Epithelial cell of proximal tubule (primary cell): ENCODE results near the gene SLC23A3. TPM values are rescaled to one million over a fixed set of nuclear protein-coding genes. Genes with fewer than 3 reads are reported as not detected.

Experiments
- DNase-seq: peaks from one replicate; pipeline ENCODE4 v3.0.0-alpha.2; 2011; ENCODE audit warnings: low read depth
- H3K4me3 ChIP-seq: 2 replicates; pipeline ENCODE4 v1.5.1; 2011; ENCODE audit warnings: low read depth, mild to moderate bottlenecking, low read length
- CTCF ChIP-seq: conservative IDR thresholded peaks from 2 replicates; pipeline ENCODE4 v1.5.1; 2012; ENCODE audit warnings: low read depth, mild to moderate bottlenecking, low read length
- total RNA-seq: library from RNA; depleted of rRNA; stranded (reverse); fragments of >200 nt; gene quantifications from 2 replicates; pipeline ENCODE4 v1.2.3, GENCODE V29; 2015

The SLC23A3 gene
- total RNA-seq, 1 donor from 2014 or later: 0.06 TPM

DNA sequence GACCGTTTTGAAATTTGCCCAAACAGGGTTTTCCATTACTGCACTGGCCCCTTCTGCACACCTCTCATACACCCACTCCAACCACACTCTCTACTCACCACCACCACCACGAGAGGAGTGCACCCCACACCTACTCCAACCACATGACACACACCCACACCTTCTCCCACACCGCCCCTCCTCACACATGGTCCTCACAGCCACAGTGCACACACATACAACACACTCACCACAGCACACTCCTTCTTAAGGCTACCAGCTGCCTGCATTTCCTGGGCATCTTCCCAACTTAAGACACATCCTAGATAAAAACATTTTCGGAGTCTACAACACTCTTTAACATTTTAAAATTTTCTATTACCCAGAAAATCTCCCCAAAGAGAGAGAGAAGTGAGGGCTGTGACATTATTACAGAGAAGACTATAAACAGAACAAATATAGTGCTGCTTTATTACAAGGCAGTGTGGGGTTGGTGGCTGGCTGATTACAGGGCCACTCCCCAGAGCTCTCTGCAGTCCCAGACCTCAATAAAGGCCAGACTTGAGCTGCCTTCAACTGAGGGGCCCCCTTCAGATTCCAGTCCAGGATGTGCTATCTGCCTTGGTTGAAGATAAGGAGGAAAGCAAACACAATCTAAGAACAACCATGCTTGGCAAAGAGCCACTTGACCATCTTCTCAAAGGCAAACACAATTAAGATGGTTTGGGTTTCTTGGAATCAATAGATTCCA lies 45.3 kb downstream of the SLC23A3 start:
- DNase-seq: no peak
- H3K4me3 ChIP-seq: peak overlapping the region; percentile 7
- no peak for TF ChIP-seq CTCF

DNA sequence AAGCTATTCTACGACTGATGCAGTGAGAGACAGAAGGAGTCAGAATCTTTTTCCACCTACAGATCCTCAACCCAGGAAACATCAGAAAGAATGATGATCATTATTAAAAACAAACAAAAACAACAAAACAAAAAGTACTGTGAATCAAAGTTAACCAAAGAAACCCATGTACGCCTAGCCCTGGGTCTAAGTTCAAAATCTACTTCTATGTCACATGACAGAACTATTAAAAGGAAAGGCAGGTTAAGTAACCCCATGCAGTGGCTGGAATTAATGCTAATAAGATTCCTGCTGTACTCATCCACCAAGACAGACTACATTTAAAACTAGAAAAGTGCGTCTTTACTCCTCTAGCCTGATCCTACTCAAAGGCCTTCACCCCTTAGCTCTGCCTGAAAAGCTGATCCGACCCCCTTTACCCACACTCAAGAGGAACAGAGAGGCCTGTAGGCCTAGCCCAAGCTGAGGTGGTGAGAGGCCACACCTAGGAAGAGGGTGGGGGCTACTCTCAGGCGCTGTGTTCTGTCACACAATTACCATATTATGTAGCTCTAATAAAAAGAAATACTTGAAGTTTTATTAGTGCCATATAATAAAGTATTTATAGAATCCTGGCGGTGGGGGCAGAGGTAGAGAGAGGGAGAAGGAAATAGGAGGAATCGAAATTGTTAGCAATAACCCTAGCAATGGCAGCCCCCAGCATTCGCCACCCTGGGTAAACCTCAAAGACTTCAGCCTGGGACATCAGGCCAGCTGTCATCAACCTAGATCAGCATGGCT lies 46.3 kb downstream of the SLC23A3 start:
- DNase-seq: no peak
- H3K4me3 ChIP-seq: no peak overlapping the region
- no peak for TF ChIP-seq CTCF

- TF ChIP-seq CTCF: no peak
- no peak for DNase-seq
- no peak overlapping the region for H3K4me3 ChIP-seq
These were observed 47.4 kb downstream of the SLC23A3 start for GRCh38 chr2:219122202-219122980.

- DNase-seq: no peak
- no peak for TF ChIP-seq CTCF
- H3K4me3 ChIP-seq: no peak overlapping the region
These were observed 49.7 kb downstream of the SLC23A3 start for GRCh38 chr2:219120082-219120481.

DNA sequence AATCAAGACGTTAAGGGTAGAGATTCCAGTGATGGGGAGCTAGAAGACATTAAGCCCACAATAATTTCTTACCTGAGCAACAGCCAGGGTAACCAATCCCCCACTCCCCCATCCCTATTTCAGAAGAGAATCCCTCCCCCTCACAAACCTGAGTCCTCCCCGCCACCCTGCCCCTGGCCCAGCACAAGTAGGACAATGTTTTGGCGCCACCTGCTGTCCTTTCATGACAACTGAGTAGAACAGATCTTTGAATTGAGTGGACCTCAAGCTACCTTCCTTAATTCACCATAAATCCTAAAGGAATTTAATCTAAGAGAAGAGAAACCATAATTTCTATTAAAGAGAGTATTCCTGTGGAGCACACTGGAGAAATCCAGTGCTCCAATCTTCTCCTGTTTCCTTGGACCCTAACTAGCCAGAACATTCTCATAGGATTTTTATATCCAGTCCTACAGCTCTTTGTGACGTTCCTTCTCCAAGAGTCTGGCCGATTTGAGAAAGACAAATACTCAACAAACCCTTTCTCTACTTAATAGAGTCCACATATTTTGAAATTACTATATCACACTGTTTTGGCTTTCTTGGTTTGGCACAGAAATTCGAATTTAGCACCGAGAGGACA lies 50.3 kb downstream of the SLC23A3 start:
- peak; percentile 86 for TF ChIP-seq CTCF
- DNase-seq: no peak

DNA sequence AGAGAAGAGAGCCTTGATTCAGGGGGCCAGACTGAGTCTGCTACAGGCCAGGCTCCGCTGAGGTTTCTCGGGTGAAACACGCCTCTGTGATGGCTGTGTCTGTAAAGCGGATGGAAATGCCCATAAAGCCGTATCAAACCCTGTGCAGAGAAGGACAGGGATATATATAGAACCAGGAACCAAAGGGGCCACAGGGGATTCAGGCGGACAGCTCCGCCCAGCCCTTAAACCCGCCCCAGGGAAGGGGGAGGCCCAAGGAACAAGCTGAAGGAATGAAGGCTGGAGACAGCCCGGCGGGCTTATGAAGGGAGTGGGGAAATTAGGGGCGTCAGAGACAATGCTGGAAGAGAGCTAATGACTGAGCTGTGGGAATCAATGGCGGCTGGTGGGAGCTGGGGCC lies 51.3 kb downstream of the SLC23A3 start:
- no peak for DNase-seq
- H3K4me3 ChIP-seq: no peak overlapping the region
- no peak for TF ChIP-seq CTCF

More for the DNA sequence above, 50.3 kb downstream of the SLC23A3 start:
- no peak overlapping the region for H3K4me3 ChIP-seq
